H9 (cell line): ENCODE data around the gene SH3RF3. TPM values are rescaled to one million over a fixed set of nuclear protein-coding genes. Genes with fewer than 3 reads are reported as not detected.

Experiments
- DNase-seq: peaks from one replicate; pipeline ENCODE4 v3.0.0-alpha.2; 2017
- H2AFZ ChIP-seq: one replicate; pipeline ENCODE4 v1.6.1; 2013; ENCODE audit warnings: mild to moderate bottlenecking, low read length, control low read depth, moderate library complexity
- H2AK5ac ChIP-seq: 2 replicates; pipeline ENCODE4 v1.6.1; 2013; ENCODE audit warnings: low read length, control low read depth, mixed read lengths; ENCODE audit not compliant: insufficient read length
- H2BK120ac ChIP-seq: one replicate; pipeline ENCODE4 v1.6.1; 2013; ENCODE audit warnings: low read depth, mild to moderate bottlenecking, low read length, control low read depth, inconsistent platforms; ENCODE audit not compliant: poor library complexity, severe bottlenecking
- H2BK12ac ChIP-seq: 2 replicates; pipeline ENCODE4 v1.6.1; 2013; ENCODE audit warnings: low read length, control low read depth, mixed read lengths, low read depth; ENCODE audit not compliant: insufficient read length
- H2BK15ac ChIP-seq: 2 replicates; pipeline ENCODE4 v1.6.1; 2013; ENCODE audit warnings: low read depth, low read length, control low read depth
- H2BK20ac ChIP-seq: one replicate; pipeline ENCODE4 v1.6.1; 2013; ENCODE audit warnings: low read depth, mild to moderate bottlenecking, low read length, control low read depth, inconsistent platforms; ENCODE audit not compliant: poor library complexity, severe bottlenecking
- H2BK5ac ChIP-seq: 2 replicates; pipeline ENCODE4 v1.6.1; 2013; ENCODE audit warnings: low read length, control low read depth, mixed read lengths; ENCODE audit not compliant: insufficient read length
- H3K14ac ChIP-seq: 2 replicates; pipeline ENCODE4 v1.6.1; 2013; ENCODE audit warnings: low read length, control low read depth; ENCODE audit not compliant: insufficient read depth
- H3K18ac ChIP-seq: 2 replicates; pipeline ENCODE4 v1.6.1; 2013; ENCODE audit warnings: low read depth, mild to moderate bottlenecking, mixed read lengths, low read length, control low read depth; ENCODE audit not compliant: insufficient read length
- H3K23ac ChIP-seq: 2 replicates; pipeline ENCODE4 v1.6.1; 2013; ENCODE audit warnings: low read length, control low read depth, mixed read lengths, low read depth; ENCODE audit not compliant: insufficient read length
- H3K23me2 ChIP-seq: 2 replicates; pipeline ENCODE4 v1.6.1; 2013; ENCODE audit warnings: low read depth, mild to moderate bottlenecking, mixed read lengths, low read length, control low read depth; ENCODE audit not compliant: insufficient read length, poor library complexity, severe bottlenecking
- H3K27ac ChIP-seq: 2 replicates; pipeline ENCODE4 v1.5.1; 2013; ENCODE audit warnings: low read length, control low read depth, mixed read lengths, low read depth; ENCODE audit not compliant: insufficient read length
- H3K27me3 ChIP-seq: 2 replicates; pipeline ENCODE4 v1.6.1; 2013; ENCODE audit warnings: low read length, control low read depth, inconsistent platforms; ENCODE audit not compliant: insufficient read depth
- H3K4ac ChIP-seq: 2 replicates; pipeline ENCODE4 v1.6.1; 2013; ENCODE audit warnings: low read depth, mild to moderate bottlenecking, control low read depth, inconsistent platforms, low read length, moderate library complexity
- H3K4me1 ChIP-seq: 2 replicates; pipeline ENCODE4 v1.6.1; 2013; ENCODE audit warnings: low read length, control low read depth, inconsistent platforms; ENCODE audit not compliant: insufficient read depth
- H3K4me2 ChIP-seq: 2 replicates; pipeline ENCODE4 v1.6.1; 2013; ENCODE audit warnings: low read length, control low read depth, mixed read lengths; ENCODE audit not compliant: insufficient read length, insufficient read depth
- H3K56ac ChIP-seq: 2 replicates; pipeline ENCODE4 v1.6.1; 2013; ENCODE audit warnings: low read depth, mild to moderate bottlenecking, mixed read lengths, low read length, control low read depth; ENCODE audit not compliant: insufficient read length
- H3K79me1 ChIP-seq: 2 replicates; pipeline ENCODE4 v1.6.1; 2013; ENCODE audit warnings: low read depth, mild to moderate bottlenecking, moderate library complexity, low read length, control low read depth, inconsistent platforms; ENCODE audit not compliant: insufficient read depth, poor library complexity, severe bottlenecking
- H3K79me2 ChIP-seq: 2 replicates; pipeline ENCODE4 v1.6.1; 2013; ENCODE audit warnings: low read length, control low read depth, inconsistent platforms; ENCODE audit not compliant: insufficient read depth
- H3K9ac ChIP-seq: 2 replicates; pipeline ENCODE4 v1.6.1; 2013; ENCODE audit warnings: low read length, control low read depth, mixed read lengths; ENCODE audit not compliant: insufficient read length; ENCODE audit errors: extremely low read depth
- H3K9me3 ChIP-seq: one replicate; pipeline ENCODE4 v1.6.1; 2013; ENCODE audit warnings: low read depth, low read length, inconsistent platforms; ENCODE audit not compliant: control insufficient read depth
- H3T11ph ChIP-seq: one replicate; pipeline ENCODE4 v1.6.1; 2013; ENCODE audit warnings: mild to moderate bottlenecking, low read length, control low read depth, inconsistent platforms
- H4K20me1 ChIP-seq: one replicate; pipeline ENCODE4 v1.6.1; 2013; ENCODE audit not compliant: control insufficient read depth, insufficient read length, insufficient read depth
- H4K5ac ChIP-seq: 2 replicates; pipeline ENCODE4 v1.6.1; 2013; ENCODE audit warnings: low read depth, mild to moderate bottlenecking, mixed read lengths, low read length, control low read depth; ENCODE audit not compliant: insufficient read length
- H4K8ac ChIP-seq: replicated peaks from 2 replicates; pipeline ENCODE4 v1.6.1; 2013; ENCODE audit warnings: low read length, control low read depth, mixed read lengths, low read depth; ENCODE audit not compliant: insufficient read length
- H4K91ac ChIP-seq: 2 replicates; pipeline ENCODE4 v1.6.1; 2013; ENCODE audit warnings: low read depth, mild to moderate bottlenecking, moderate library complexity, mixed read lengths, low read length, control low read depth; ENCODE audit not compliant: insufficient read length
- H3K27ac Mint-ChIP-seq, 3 experiments: 2 replicates in 2 of 3; 3 replicates in 1 of 3; pipeline ENCODE4 v1.8.0; 2020 to 2021; ENCODE audit warnings: mixed read lengths in 3 of 3, mild to moderate bottlenecking in 1 of 3, moderate library complexity in 1 of 3
- H3K27me3 Mint-ChIP-seq: 2 replicates; pipeline ENCODE4 v1.8.0; 2021; ENCODE audit warnings: low read depth, mild to moderate bottlenecking, moderate library complexity, mixed read lengths
- H3K36me3 Mint-ChIP-seq, 3 experiments: 2 replicates in 2 of 3; 3 replicates in 1 of 3; pipeline ENCODE4 v1.8.0; 2020 to 2021; ENCODE audit warnings: low read depth in 3 of 3, mixed read lengths in 3 of 3; ENCODE audit not compliant: insufficient read depth in 1 of 3
- H3K4me1 Mint-ChIP-seq, 2 experiments: 2 replicates each; pipeline ENCODE4 v1.8.0; 2020; ENCODE audit warnings: mixed read lengths in 2 of 2
- H3K4me3 Mint-ChIP-seq, 2 experiments: 2 replicates in 1 of 2; 3 replicates in 1 of 2; pipeline ENCODE4 v1.8.0; 2020 to 2021; ENCODE audit warnings: mild to moderate bottlenecking in 2 of 2, mixed read lengths in 2 of 2, moderate library complexity in 1 of 2
- H3K9me3 Mint-ChIP-seq, 2 experiments: 2 replicates in 1 of 2; 3 replicates in 1 of 2; pipeline ENCODE4 v1.8.0; 2020; ENCODE audit warnings: mild to moderate bottlenecking in 2 of 2, mixed read lengths in 2 of 2, moderate library complexity in 1 of 2
- WGBS: extraction: QIAGEN DNeasy Blood & Tissue Kit; methylation state at CpG from one replicate; pipeline ENCODE4 v1.1.7; 2013; ENCODE audit warnings: missing lambda C conversion rate, low lambda C conversion rate, mixed read lengths; ENCODE audit not compliant: insufficient read length; ENCODE audit errors: extremely low coverage; 5-methylcytosine and 5-hydroxymethylcytosine counted together
- total RNA-seq: library from RNA; stranded (reverse); gene quantifications from 2 replicates; pipeline ENCODE4 v1.2.1, GENCODE V29; 2021
- TF ChIP-seq, protein P1 (sequence below): fragments of 200-600 bp; sonication (generic); conservative IDR thresholded peaks from 3 replicates; pipeline ENCODE4 v1.8.0; 2021; ENCODE audit warnings: antibody characterized with exemption, mild to moderate bottlenecking

Gene SH3RF3
- total RNA-seq, 1 experiment from 2014 or later = 0.46 TPM

DNA sequence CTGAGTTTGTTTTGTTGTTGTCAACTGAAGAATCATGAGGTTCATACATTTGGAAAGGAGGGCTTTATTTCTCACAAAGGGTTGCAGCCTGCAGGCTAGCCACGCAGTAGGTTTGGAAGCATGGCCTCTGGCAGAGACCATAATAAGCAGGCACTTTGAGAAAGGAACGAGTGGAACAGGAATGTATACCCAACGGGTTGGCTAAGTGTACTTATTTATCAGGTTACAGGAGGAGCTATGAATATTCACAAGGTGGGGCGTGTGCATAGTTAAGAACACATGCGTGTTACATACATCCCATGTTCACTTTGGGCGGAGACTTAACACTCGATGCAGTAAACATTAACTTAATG, 30.1 kb upstream of the SH3RF3 start:
- Histone ChIP-seq H2AK5ac (no peak overlapping the region), H3K79me1 (no peaks in the 10 kb centered on the region), H4K20me1 (no peaks in the 10 kb centered on the region), H3K9ac (no peak overlapping the region), H3K4ac (no peak overlapping the region), H3K79me2 (no peaks in the 10 kb centered on the region), H2BK15ac (no peak overlapping the region), H3K4me1 (no peaks in the 10 kb centered on the region), H3K23ac (no peak overlapping the region), H2BK20ac (no peak overlapping the region), H3K18ac (no peak overlapping the region), H3T11ph (no peak overlapping the region), H2BK5ac (no peak overlapping the region), H2AFZ (no peak overlapping the region), H3K56ac (no peak overlapping the region), H4K91ac (no peak overlapping the region), H2BK12ac (no peak overlapping the region), H3K9me3 (no peaks in the 10 kb centered on the region), H3K14ac (no peak overlapping the region), H3K27me3 (peaks cover 20% of the 10 kb centered on the region; the same call in 1 of the 2 replicates), H3K27ac (no peak overlapping the region), H3K23me2 (no peaks in the 10 kb centered on the region), H4K5ac (no peak overlapping the region), H4K8ac (no peak overlapping the region), H3K4me2 (no peak overlapping the region), H2BK120ac (no peak overlapping the region)
- H3K36me3 Mint-ChIP-seq = peaks cover 6 to 11% (median 9%) of the 10 kb centered on the region in 3 experiments; a peak in 6 of 7 replicates
- no peak overlapping the region for H3K27ac Mint-ChIP-seq
- peaks cover 68% of the 10 kb centered on the region for H3K27me3 Mint-ChIP-seq
- H3K4me3 Mint-ChIP-seq = no peak overlapping the region
- H3K9me3 Mint-ChIP-seq = peaks cover 21 to 37% of the 10 kb centered on the region in 2 experiments
- TF ChIP-seq, protein P1, sequence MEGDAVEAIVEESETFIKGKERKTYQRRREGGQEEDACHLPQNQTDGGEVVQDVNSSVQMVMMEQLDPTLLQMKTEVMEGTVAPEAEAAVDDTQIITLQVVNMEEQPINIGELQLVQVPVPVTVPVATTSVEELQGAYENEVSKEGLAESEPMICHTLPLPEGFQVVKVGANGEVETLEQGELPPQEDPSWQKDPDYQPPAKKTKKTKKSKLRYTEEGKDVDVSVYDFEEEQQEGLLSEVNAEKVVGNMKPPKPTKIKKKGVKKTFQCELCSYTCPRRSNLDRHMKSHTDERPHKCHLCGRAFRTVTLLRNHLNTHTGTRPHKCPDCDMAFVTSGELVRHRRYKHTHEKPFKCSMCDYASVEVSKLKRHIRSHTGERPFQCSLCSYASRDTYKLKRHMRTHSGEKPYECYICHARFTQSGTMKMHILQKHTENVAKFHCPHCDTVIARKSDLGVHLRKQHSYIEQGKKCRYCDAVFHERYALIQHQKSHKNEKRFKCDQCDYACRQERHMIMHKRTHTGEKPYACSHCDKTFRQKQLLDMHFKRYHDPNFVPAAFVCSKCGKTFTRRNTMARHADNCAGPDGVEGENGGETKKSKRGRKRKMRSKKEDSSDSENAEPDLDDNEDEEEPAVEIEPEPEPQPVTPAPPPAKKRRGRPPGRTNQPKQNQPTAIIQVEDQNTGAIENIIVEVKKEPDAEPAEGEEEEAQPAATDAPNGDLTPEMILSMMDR = no peak
- H3K4me1 Mint-ChIP-seq = peaks cover 13 to 17% of the 10 kb centered on the region in 2 experiments
- DNase-seq = no peak
- WGBS = no CpG with 5 or more reads among the region's 7 CpGs
